ENCODE data around the gene COL6A2. TPM values are rescaled to one million over a fixed set of nuclear protein-coding genes. Genes with fewer than 3 reads are reported as not detected.

Gene COL6A2
- total RNA-seq, 1 experiment from 2014 or later, result 111 TPM

DNA sequence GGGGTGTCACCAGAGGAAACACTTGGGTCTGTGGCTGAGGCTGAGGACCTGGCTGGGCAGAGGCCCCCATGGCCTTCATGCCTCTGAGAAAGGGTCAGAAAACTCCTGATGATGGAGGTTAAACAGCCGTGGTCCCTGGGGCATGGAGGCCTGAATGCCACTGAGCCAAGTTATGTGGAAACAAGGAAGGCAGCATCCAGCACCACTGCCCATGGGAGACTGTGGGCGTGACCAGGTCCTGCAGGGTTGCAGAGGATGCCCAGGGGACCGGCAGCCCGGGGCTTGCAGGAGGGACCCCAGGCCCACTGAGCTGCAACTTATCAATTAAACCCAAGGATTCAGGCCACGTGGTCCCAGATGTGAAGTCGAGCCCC is 18.9 kb upstream of the COL6A2 start:
- Mint-ChIP-seq H3K36me3 (no peaks in the 10 kb centered on the region), H3K4me3 (no peak overlapping the region), H3K9me3 (no peaks in the 10 kb centered on the region), H3K27me3 (ENCODE audit: low read depth) (peaks cover 3% of the 10 kb centered on the region; the same call in 1 of the 2 replicates), H3K4me1 (no peaks in the 10 kb centered on the region), H3K27ac (no peak overlapping the region)
- DNase-seq (ENCODE audit: low spot score), result no peak
- POLR2A ChIA-PET, result no interaction called here
- ATAC-seq, result no peak
- TF ChIP-seq, protein P1, sequence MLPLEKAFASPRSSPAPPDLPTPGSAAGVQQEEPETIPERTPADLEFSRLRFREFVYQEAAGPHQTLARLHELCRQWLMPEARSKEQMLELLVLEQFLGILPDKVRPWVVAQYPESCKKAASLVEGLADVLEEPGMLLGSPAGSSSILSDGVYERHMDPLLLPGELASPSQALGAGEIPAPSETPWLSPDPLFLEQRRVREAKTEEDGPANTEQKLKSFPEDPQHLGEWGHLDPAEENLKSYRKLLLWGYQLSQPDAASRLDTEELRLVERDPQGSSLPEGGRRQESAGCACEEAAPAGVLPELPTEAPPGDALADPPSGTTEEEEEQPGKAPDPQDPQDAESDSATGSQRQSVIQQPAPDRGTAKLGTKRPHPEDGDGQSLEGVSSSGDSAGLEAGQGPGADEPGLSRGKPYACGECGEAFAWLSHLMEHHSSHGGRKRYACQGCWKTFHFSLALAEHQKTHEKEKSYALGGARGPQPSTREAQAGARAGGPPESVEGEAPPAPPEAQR (CRISPR knock-in tag; IDR thresholded peaks at IDR 0.05), result no peak
- TF ChIP-seq SMAD4 (CRISPR knock-in tag; IDR thresholded peaks at IDR 0.05) (no peak), TEAD1 (CRISPR knock-in tag; IDR thresholded peaks at IDR 0.05) (no peak), NFATC4 (CRISPR knock-in tag; IDR thresholded peaks at IDR 0.05) (no peak), NFE2L1 (CRISPR knock-in tag; IDR thresholded peaks at IDR 0.05) (no peak), ELF4 (CRISPR knock-in tag; IDR thresholded peaks at IDR 0.05; ENCODE audit: low read depth) (no peak), IRF2 (CRISPR knock-in tag; IDR thresholded peaks at IDR 0.05; ENCODE audit: borderline replicate concordance, low read depth) (no peak), CREM (CRISPR knock-in tag; IDR thresholded peaks at IDR 0.05) (no peak), GTF2I (CRISPR knock-in tag; conservative IDR thresholded peaks at IDR 0.05) (no peak), MXD4 (CRISPR knock-in tag; IDR thresholded peaks at IDR 0.05; ENCODE audit: borderline replicate concordance) (no peak), ZNF425 (CRISPR knock-in tag; conservative IDR thresholded peaks at IDR 0.05) (no peak), NFYB (CRISPR knock-in tag; conservative IDR thresholded peaks at IDR 0.05; ENCODE audit: low read depth) (no peak), HMGXB4 (CRISPR knock-in tag; IDR thresholded peaks at IDR 0.05) (no peak), SOX15 (CRISPR knock-in tag; IDR thresholded peaks at IDR 0.05) (no peak), CDX4 (CRISPR knock-in tag; IDR thresholded peaks at IDR 0.05; ENCODE audit: borderline replicate concordance) (no peak), STAT6 (CRISPR knock-in tag; conservative IDR thresholded peaks at IDR 0.05; ENCODE audit: low read depth) (no peak), E2F1 (CRISPR knock-in tag; IDR thresholded peaks at IDR 0.05) (no peak)
- TF ChIP-seq, protein P2, sequence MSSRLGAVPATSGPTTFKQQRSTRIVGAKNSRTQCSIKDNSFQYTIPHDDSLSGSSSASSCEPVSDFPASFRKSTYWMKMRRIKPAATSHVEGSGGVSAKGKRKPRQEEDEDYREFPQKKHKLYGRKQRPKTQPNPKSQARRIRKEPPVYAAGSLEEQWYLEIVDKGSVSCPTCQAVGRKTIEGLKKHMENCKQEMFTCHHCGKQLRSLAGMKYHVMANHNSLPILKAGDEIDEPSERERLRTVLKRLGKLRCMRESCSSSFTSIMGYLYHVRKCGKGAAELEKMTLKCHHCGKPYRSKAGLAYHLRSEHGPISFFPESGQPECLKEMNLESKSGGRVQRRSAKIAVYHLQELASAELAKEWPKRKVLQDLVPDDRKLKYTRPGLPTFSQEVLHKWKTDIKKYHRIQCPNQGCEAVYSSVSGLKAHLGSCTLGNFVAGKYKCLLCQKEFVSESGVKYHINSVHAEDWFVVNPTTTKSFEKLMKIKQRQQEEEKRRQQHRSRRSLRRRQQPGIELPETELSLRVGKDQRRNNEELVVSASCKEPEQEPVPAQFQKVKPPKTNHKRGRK (CRISPR knock-in tag; IDR thresholded peaks at IDR 0.05; ENCODE audit: borderline replicate concordance), result no peak
- TF ChIP-seq, protein P3, sequence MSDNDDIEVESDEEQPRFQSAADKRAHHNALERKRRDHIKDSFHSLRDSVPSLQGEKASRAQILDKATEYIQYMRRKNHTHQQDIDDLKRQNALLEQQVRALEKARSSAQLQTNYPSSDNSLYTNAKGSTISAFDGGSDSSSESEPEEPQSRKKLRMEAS (CRISPR knock-in tag; IDR thresholded peaks at IDR 0.05), result no peak
- TF ChIP-seq, protein P4, sequence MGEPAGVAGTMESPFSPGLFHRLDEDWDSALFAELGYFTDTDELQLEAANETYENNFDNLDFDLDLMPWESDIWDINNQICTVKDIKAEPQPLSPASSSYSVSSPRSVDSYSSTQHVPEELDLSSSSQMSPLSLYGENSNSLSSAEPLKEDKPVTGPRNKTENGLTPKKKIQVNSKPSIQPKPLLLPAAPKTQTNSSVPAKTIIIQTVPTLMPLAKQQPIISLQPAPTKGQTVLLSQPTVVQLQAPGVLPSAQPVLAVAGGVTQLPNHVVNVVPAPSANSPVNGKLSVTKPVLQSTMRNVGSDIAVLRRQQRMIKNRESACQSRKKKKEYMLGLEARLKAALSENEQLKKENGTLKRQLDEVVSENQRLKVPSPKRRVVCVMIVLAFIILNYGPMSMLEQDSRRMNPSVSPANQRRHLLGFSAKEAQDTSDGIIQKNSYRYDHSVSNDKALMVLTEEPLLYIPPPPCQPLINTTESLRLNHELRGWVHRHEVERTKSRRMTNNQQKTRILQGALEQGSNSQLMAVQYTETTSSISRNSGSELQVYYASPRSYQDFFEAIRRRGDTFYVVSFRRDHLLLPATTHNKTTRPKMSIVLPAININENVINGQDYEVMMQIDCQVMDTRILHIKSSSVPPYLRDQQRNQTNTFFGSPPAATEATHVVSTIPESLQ (CRISPR knock-in tag; IDR thresholded peaks at IDR 0.05), result no peak
- CTCF ChIA-PET, result no interaction called here
